PC-9 (cell line): ENCODE data around the gene BCL2A1. TPM values are rescaled to one million over a fixed set of nuclear protein-coding genes. Genes with fewer than 3 reads are reported as not detected.

Experiments
- BruUV-seq: library from RNA; stranded (reverse); fragments of 400-500 nt; replicated peaks from 2 replicates; lab custom pipeline; 2021; lab: Mats Ljungman, UMichigan
- CTCF ChIA-PET: fragments of 300-600 bp; sonication (Branson Sonifier 250); formaldehyde crosslinking; loops from one replicate; lab custom pipeline; 2022; ENCODE audit warnings: antibody characterized with exemption; lab: Charles Lee
- POLR2A ChIA-PET: fragments of 300-600 bp; sonication (Branson Sonifier 250); formaldehyde crosslinking; loops from one replicate; lab custom pipeline; 2022; ENCODE audit warnings: antibody characterized with exemption; ENCODE audit not compliant: unreplicated experiment; lab: Charles Lee
- DNase-seq, 2 experiments: peaks; one replicate each; pipeline versions ENCODE4 v3.0.0 to v3.0.0-alpha.2; 2015 to 2022; ENCODE audit warnings: mixed read lengths in 1 of 2
- H2AFZ ChIP-seq: fragments of 200-600 bp; sonication (generic); 2 replicates; pipeline ENCODE4 v1.8.1; 2017; ENCODE audit warnings: antibody characterized with exemption
- H3F3A ChIP-seq: fragments of 200-600 bp; sonication (generic); 2 replicates; pipeline ENCODE4 v1.8.1; 2017; ENCODE audit warnings: antibody characterized with exemption, mild to moderate bottlenecking, low read depth; ENCODE audit not compliant: insufficient read depth
- H3K27ac ChIP-seq: fragments of 200-600 bp; sonication (generic); 2 replicates; pipeline ENCODE4 v1.6.1; 2016; ENCODE audit warnings: mixed run types
- H3K27me3 ChIP-seq: fragments of 200-600 bp; sonication (generic); 2 replicates; pipeline ENCODE4 v1.6.1; 2016; ENCODE audit warnings: low read depth, mixed run types; ENCODE audit not compliant: insufficient read depth
- H3K36me3 ChIP-seq: fragments of 200-600 bp; sonication (generic); 2 replicates; pipeline ENCODE4 v1.6.1; 2016; ENCODE audit warnings: low read depth, mixed run types
- H3K4me1 ChIP-seq: fragments of 200-600 bp; sonication (generic); replicated peaks from 2 replicates; pipeline ENCODE4 v1.6.1; 2016; ENCODE audit warnings: mixed run types; ENCODE audit not compliant: insufficient read depth
- H3K4me2 ChIP-seq: fragments of 200-600 bp; sonication (generic); 2 replicates; pipeline ENCODE4 v1.6.1; 2017; ENCODE audit warnings: mixed run types
- H3K4me3 ChIP-seq: fragments of 200-600 bp; sonication (generic); 2 replicates; pipeline ENCODE4 v1.6.1; 2016; ENCODE audit warnings: mixed run types
- H3K79me2 ChIP-seq: fragments of 200-600 bp; sonication (generic); 2 replicates; pipeline ENCODE4 v1.6.1; 2017; ENCODE audit warnings: low read depth, mixed run types
- H3K9me2 ChIP-seq: fragments of 200-600 bp; sonication (generic); 2 replicates; pipeline ENCODE4 v1.8.1; 2017; ENCODE audit warnings: mild to moderate bottlenecking; ENCODE audit not compliant: insufficient read depth
- H3K9me3 ChIP-seq: fragments of 200-600 bp; sonication (generic); 2 replicates; pipeline ENCODE4 v1.8.1; 2016; ENCODE audit warnings: low read depth; ENCODE audit not compliant: insufficient read depth
- H4K20me1 ChIP-seq: fragments of 200-600 bp; sonication (generic); 2 replicates; pipeline ENCODE4 v1.8.1; 2017; ENCODE audit not compliant: insufficient read depth
- EZH2 ChIP-seq: fragments of 200-600 bp; sonication (generic); IDR thresholded peaks from 2 replicates; pipeline ENCODE4 v1.8.0; 2017; ENCODE audit warnings: antibody characterized with exemption, low read depth
- intact Hi-C: fragments of 100-400 bp; cut with micrococcal nuclease; formaldehyde crosslinking; loops from one replicate; pipeline ENCODE4 v1.10.0; 2022; ENCODE audit not compliant: unreplicated experiment
- total RNA-seq: library from RNA; stranded (reverse); gene quantifications from 2 replicates; pipeline ENCODE4 v1.2.3, GENCODE V29; 2021
- TF ChIP-seq, protein P1 (sequence below): fragments of 200-600 bp; sonication (generic); conservative IDR thresholded peaks from 2 replicates; pipeline ENCODE4 v1.6.1; 2017; ENCODE audit warnings: mixed run types, antibody characterized with exemption, mild to moderate bottlenecking, moderate library complexity

The BCL2A1 gene
- total RNA-seq, 1 experiment from 2014 or later, result not detected

DNA sequence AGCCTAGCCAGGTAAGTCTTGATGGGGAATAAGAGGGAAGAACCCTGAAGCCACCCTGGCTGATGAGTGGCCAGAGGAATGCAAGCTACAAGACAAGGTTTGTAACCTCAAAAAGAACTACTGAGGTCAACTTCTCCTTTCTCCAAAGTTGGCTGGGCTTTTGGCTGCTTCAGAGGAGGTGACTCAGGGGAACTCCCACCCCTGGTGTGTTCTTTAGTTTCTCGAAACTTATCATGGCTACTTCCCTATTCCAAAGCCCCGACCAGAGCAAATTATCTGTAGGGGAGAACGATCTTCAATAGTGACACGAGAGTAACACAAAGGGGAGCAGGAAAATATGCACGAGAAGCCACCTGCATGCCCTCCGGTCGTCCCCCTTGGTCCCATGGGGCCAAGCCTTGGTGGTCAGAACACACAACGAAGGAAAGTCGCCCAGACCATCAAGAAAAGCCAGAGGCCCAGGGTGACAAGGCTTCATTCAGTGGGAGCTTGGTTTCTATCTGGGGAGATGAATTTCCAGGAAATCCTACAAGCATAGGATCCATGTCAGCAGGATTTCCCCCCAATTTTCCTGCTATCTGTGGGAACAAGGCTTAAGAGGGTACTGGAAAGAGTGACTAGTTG, 6.5 kb upstream of the BCL2A1 start:
- Histone ChIP-seq H3K4me3 (no peak overlapping the region), H3K9me2 (no peaks in the 10 kb centered on the region), H3K4me2 (no peak overlapping the region), H3K9me3 (no peaks in the 10 kb centered on the region), H3K27me3 (no peaks in the 10 kb centered on the region), H2AFZ (no peak overlapping the region), H3F3A (no peaks in the 10 kb centered on the region), H3K27ac (no peak overlapping the region), H3K36me3 (no peaks in the 10 kb centered on the region), H3K4me1 (no peaks in the 10 kb centered on the region), H3K79me2 (no peaks in the 10 kb centered on the region), H4K20me1 (no peaks in the 10 kb centered on the region)
- POLR2A ChIA-PET, result no interaction called here
- intact Hi-C loops, result no loop called here
- BruUV-seq, result no TSS peak
- CTCF ChIA-PET, result no interaction called here
- no peak for TF ChIP-seq EZH2
- TF ChIP-seq, protein P1, sequence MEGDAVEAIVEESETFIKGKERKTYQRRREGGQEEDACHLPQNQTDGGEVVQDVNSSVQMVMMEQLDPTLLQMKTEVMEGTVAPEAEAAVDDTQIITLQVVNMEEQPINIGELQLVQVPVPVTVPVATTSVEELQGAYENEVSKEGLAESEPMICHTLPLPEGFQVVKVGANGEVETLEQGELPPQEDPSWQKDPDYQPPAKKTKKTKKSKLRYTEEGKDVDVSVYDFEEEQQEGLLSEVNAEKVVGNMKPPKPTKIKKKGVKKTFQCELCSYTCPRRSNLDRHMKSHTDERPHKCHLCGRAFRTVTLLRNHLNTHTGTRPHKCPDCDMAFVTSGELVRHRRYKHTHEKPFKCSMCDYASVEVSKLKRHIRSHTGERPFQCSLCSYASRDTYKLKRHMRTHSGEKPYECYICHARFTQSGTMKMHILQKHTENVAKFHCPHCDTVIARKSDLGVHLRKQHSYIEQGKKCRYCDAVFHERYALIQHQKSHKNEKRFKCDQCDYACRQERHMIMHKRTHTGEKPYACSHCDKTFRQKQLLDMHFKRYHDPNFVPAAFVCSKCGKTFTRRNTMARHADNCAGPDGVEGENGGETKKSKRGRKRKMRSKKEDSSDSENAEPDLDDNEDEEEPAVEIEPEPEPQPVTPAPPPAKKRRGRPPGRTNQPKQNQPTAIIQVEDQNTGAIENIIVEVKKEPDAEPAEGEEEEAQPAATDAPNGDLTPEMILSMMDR, result no peak
- DNase-seq, result no peak

DNA sequence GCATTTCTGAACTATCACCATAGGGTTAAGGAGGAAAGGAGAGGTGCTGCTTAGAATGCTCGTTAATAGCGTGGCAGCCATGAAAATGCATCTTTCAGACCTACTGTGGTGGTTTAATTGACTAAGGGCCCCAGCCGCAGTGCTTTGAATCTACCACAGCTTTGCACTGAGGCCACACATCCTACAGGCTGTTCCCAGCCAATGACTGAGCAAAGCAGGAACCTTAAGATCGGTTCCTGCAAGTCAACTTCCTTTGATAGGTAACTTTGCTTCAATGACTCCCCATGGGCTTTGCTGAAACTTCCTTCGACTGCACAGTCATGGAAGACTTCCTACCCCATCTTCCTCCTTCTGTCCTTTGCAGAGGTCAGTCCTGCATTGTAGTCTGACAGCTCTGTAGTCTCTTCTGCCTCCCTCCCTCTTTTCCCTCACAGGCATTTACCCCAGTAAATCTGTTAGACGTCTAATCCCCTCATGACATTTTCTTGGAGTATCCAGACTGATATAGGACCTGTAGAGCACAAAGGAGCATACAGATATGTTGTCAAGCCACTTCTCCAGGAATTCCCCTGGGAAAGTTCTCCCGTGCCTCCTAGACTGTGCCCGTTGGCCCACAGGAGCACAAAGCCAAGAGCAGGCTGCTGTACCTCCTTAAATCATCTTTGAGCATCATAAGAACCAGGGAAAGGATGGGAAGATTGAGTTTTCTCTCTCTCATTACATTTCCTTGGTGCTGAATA, 2.6 kb upstream of the BCL2A1 start:
- no peaks in the 10 kb centered on the region for H3K9me3 ChIP-seq
- no peak overlapping the region for H2AFZ ChIP-seq
- no peaks in the 10 kb centered on the region for H3K36me3 ChIP-seq
- no peaks in the 10 kb centered on the region for H3K4me1 ChIP-seq
- DNase-seq, result no peak
- no peak overlapping the region for H3K4me2 ChIP-seq
- ChIA-PET CTCF (no interaction called here), POLR2A (no interaction called here)
- no peak overlapping the region for H3K27ac ChIP-seq
- TF ChIP-seq, protein P1, result no peak
- TF ChIP-seq EZH2, result no peak
- no peaks in the 10 kb centered on the region for H3K79me2 ChIP-seq
- intact Hi-C loops, result no loop called here
- no peaks in the 10 kb centered on the region for H3F3A ChIP-seq
- no TSS peak for BruUV-seq
- H3K4me3 ChIP-seq, result no peak overlapping the region
- no peaks in the 10 kb centered on the region for H3K9me2 ChIP-seq
- H4K20me1 ChIP-seq, result no peaks in the 10 kb centered on the region
- no peaks in the 10 kb centered on the region for H3K27me3 ChIP-seq

DNA sequence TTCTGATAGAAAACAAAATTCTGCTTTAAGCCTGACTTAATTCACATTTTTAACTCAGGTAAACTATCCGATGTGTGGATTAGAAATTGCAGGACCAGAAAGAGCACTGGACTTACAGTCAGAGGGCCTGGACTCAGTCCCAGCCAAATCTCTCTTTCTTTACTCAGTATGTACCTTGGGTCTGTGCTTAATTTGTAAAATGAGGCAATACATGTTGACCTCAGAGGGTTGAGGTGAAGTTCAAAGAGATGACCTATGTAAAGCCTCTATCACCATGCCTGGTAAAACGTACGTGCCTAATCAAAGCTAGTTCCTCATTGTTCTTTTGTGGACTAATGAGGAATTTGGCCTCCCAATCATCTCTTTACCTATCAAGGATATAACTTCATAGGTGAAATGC, 1.9 kb upstream of the BCL2A1 start:
- no peak overlapping the region for H3K4me2 ChIP-seq
- no peak overlapping the region for H3K27ac ChIP-seq
- no peaks in the 10 kb centered on the region for H3K9me3 ChIP-seq
- no peaks in the 10 kb centered on the region for H3K9me2 ChIP-seq
- no peak overlapping the region for H2AFZ ChIP-seq
- no peaks in the 10 kb centered on the region for H3K36me3 ChIP-seq
- H3K4me1 ChIP-seq, result no peaks in the 10 kb centered on the region
- no peaks in the 10 kb centered on the region for H3K27me3 ChIP-seq
- intact Hi-C loops, result no loop called here
- CTCF ChIA-PET, result no interaction called here
- no TSS peak for BruUV-seq
- TF ChIP-seq, protein P1, result no peak
- TF ChIP-seq EZH2, result no peak
- no peak overlapping the region for H3K4me3 ChIP-seq
- no peaks in the 10 kb centered on the region for H4K20me1 ChIP-seq
- POLR2A ChIA-PET, result interaction anchor here (0.7 kb wide), 1 partner anchor 141 kb away, joined by 5 read pairs; no protein-coding TSS in a partner anchor
- DNase-seq, result no peak
- no peaks in the 10 kb centered on the region for H3K79me2 ChIP-seq
- H3F3A ChIP-seq, result no peaks in the 10 kb centered on the region
